OCI-LY1 (cell line): ENCODE measurements around the gene MRTFB.

Experiments used
- H2AFZ ChIP-seq: fragments of 200-600 bp; sonication (generic), shearing (Covaris generic); 2 replicates; pipeline ENCODE4 v1.6.0; 2014; ENCODE audit warnings: antibody characterized with exemption, mild to moderate bottlenecking, low read length
- H3F3A ChIP-seq: fragments of 200-600 bp; sonication (generic), shearing (Covaris generic); 2 replicates; pipeline ENCODE4 v1.6.0; 2014; ENCODE audit warnings: mild to moderate bottlenecking, antibody characterized with exemption, low read length, moderate library complexity; ENCODE audit not compliant: insufficient read depth
- H3K27ac ChIP-seq: fragments of 200-600 bp; sonication (generic); 2 replicates; pipeline ENCODE4 v1.5.1; 2014; ENCODE audit warnings: low read length, mixed run types, mild to moderate bottlenecking, low read depth; ENCODE audit not compliant: poor library complexity, severe bottlenecking
- H3K27me3 ChIP-seq: fragments of 200-600 bp; sonication (generic); 2 replicates; pipeline ENCODE4 v1.6.0; 2014; ENCODE audit warnings: antibody characterized with exemption, mild to moderate bottlenecking, low read length, moderate library complexity; ENCODE audit not compliant: insufficient read depth
- H3K36me3 ChIP-seq: fragments of 200-600 bp; sonication (generic); 2 replicates; pipeline ENCODE4 v1.6.1; 2014; ENCODE audit warnings: mild to moderate bottlenecking, antibody characterized with exemption, low read length, moderate library complexity, mixed read lengths; ENCODE audit not compliant: insufficient read depth
- H3K4me1 ChIP-seq: fragments of 200-600 bp; sonication (generic); 2 replicates; pipeline ENCODE4 v1.5.1; 2014; ENCODE audit warnings: mild to moderate bottlenecking, low read length, moderate library complexity; ENCODE audit not compliant: insufficient read depth, severe bottlenecking
- H3K4me2 ChIP-seq: fragments of 200-600 bp; sonication (generic), shearing (Covaris generic); 2 replicates; pipeline ENCODE4 v1.6.1; 2014; ENCODE audit warnings: low read length
- H3K4me3 ChIP-seq: fragments of 200-600 bp; sonication (generic); 2 replicates; pipeline ENCODE4 v1.5.1; 2014; ENCODE audit warnings: low read length, low read depth, mild to moderate bottlenecking, mixed read lengths; ENCODE audit not compliant: poor library complexity, severe bottlenecking
- H3K79me2 ChIP-seq: fragments of 200-600 bp; shearing (Covaris generic); 2 replicates; pipeline ENCODE4 v1.6.1; 2016; ENCODE audit warnings: mixed run types, low read length, mixed read lengths; ENCODE audit not compliant: insufficient read depth
- H3K9ac ChIP-seq: fragments of 200-600 bp; sonication (generic), shearing (Covaris generic); 2 replicates; pipeline ENCODE4 v1.6.1; 2014; ENCODE audit warnings: mild to moderate bottlenecking, low read length, mixed read lengths
- H3K9me2 ChIP-seq: fragments of 200-600 bp; sonication (generic), shearing (Covaris generic); 2 replicates; pipeline ENCODE4 v1.6.1; 2014; ENCODE audit warnings: low read depth, mild to moderate bottlenecking, low read length, mixed read lengths
- H3K9me3 ChIP-seq: fragments of 200-600 bp; shearing (Covaris generic); 2 replicates; pipeline ENCODE4 v1.6.1; 2014; ENCODE audit warnings: low read length, mixed read lengths
- H4K20me1 ChIP-seq: fragments of 200-600 bp; sonication (generic), shearing (Covaris generic); 2 replicates; pipeline ENCODE4 v1.6.0; 2016; ENCODE audit warnings: mild to moderate bottlenecking, low read length; ENCODE audit not compliant: insufficient read depth
- CTCF ChIP-seq: fragments of 200-600 bp; sonication (generic), shearing (Covaris generic); IDR thresholded peaks from 2 replicates; pipeline ENCODE4 v1.5.1; 2017; ENCODE audit warnings: mild to moderate bottlenecking, antibody characterized with exemption, low read length, moderate library complexity, mixed read lengths
- EZH2 ChIP-seq: fragments of 200-600 bp; sonication (generic), shearing (Covaris generic); IDR thresholded peaks from 2 replicates; pipeline ENCODE4 v1.8.0; 2017; ENCODE audit warnings: borderline replicate concordance, mixed run types, mild to moderate bottlenecking, antibody characterized with exemption, low read length, moderate library complexity, mixed read lengths

MRTFB gene

GRCh38 chr16:14179116-14179515, 108.0 kb downstream of the MRTFB start:
- Histone ChIP-seq H3K9me2 (no peaks in the 10 kb centered on the region), H2AFZ (no peak overlapping the region), H3K27me3 (no peaks in the 10 kb centered on the region), H3K27ac (no peak overlapping the region), H3K79me2 (no peaks in the 10 kb centered on the region), H4K20me1 (no peaks in the 10 kb centered on the region), H3K36me3 (no peaks in the 10 kb centered on the region), H3F3A (no peaks in the 10 kb centered on the region), H3K9ac (no peak overlapping the region), H3K4me2 (no peak overlapping the region), H3K9me3 (no peaks in the 10 kb centered on the region), H3K4me1 (no peaks in the 10 kb centered on the region), H3K4me3 (no peak overlapping the region)
- TF ChIP-seq EZH2 (no peak), CTCF (no peak)

- H3K9me2 ChIP-seq = no peaks in the 10 kb centered on the region
- no peak for TF ChIP-seq EZH2
- TF ChIP-seq CTCF = no peak
- H3F3A ChIP-seq = no peaks in the 10 kb centered on the region
- H3K27ac ChIP-seq = no peak overlapping the region
- H3K4me2 ChIP-seq = no peak overlapping the region
- no peaks in the 10 kb centered on the region for H3K27me3 ChIP-seq
- no peaks in the 10 kb centered on the region for H3K4me1 ChIP-seq
- no peaks in the 10 kb centered on the region for H4K20me1 ChIP-seq
- H3K36me3 ChIP-seq = no peaks in the 10 kb centered on the region
- H3K79me2 ChIP-seq = no peaks in the 10 kb centered on the region
- no peak overlapping the region for H3K4me3 ChIP-seq
- no peak overlapping the region for H3K9ac ChIP-seq
- H2AFZ ChIP-seq = no peak overlapping the region
- no peaks in the 10 kb centered on the region for H3K9me3 ChIP-seq
Observed at GRCh38 chr16:14180481-14180944, 109.4 kb downstream of the MRTFB start.

- Histone ChIP-seq H3K27me3 (no peaks in the 10 kb centered on the region), H3K4me3 (no peak overlapping the region), H3K9me3 (no peaks in the 10 kb centered on the region), H3K79me2 (no peaks in the 10 kb centered on the region), H3K4me2 (no peak overlapping the region), H2AFZ (no peak overlapping the region), H3K9me2 (no peaks in the 10 kb centered on the region), H3K4me1 (no peaks in the 10 kb centered on the region), H3K27ac (no peak overlapping the region), H3K36me3 (no peaks in the 10 kb centered on the region), H3F3A (no peaks in the 10 kb centered on the region), H4K20me1 (no peaks in the 10 kb centered on the region), H3K9ac (no peak overlapping the region)
- no peak for TF ChIP-seq EZH2
- no peak for TF ChIP-seq CTCF
Observed at GRCh38 chr16:14181371-14182050, 110.4 kb downstream of the MRTFB start.
